Rectal smooth muscle tissue (tissue), 1 donor: Measurements from ENCODE around the gene RNF4.

Experiments used
- H3K27ac ChIP-seq: one replicate; pipeline ENCODE4 v1.7.0; 2013; ENCODE audit warnings: low read depth, low read length, inconsistent platforms
- H3K27me3 ChIP-seq: one replicate; pipeline ENCODE4 v1.7.0; 2013; ENCODE audit warnings: low read length; ENCODE audit not compliant: control insufficient read depth, insufficient read depth
- H3K36me3 ChIP-seq: one replicate; pipeline ENCODE4 v1.7.0; 2013; ENCODE audit warnings: low read length; ENCODE audit not compliant: control insufficient read depth, insufficient read depth
- H3K4me1 ChIP-seq: one replicate; pipeline ENCODE4 v1.7.0; 2013; ENCODE audit warnings: low read length; ENCODE audit not compliant: control insufficient read depth, insufficient read depth
- H3K4me3 ChIP-seq: one replicate; pipeline ENCODE4 v1.7.0; 2013; ENCODE audit warnings: low read length
- H3K9ac ChIP-seq: one replicate; pipeline ENCODE4 v1.7.0; 2013; ENCODE audit warnings: low read length

RNF4 gene

DNA sequence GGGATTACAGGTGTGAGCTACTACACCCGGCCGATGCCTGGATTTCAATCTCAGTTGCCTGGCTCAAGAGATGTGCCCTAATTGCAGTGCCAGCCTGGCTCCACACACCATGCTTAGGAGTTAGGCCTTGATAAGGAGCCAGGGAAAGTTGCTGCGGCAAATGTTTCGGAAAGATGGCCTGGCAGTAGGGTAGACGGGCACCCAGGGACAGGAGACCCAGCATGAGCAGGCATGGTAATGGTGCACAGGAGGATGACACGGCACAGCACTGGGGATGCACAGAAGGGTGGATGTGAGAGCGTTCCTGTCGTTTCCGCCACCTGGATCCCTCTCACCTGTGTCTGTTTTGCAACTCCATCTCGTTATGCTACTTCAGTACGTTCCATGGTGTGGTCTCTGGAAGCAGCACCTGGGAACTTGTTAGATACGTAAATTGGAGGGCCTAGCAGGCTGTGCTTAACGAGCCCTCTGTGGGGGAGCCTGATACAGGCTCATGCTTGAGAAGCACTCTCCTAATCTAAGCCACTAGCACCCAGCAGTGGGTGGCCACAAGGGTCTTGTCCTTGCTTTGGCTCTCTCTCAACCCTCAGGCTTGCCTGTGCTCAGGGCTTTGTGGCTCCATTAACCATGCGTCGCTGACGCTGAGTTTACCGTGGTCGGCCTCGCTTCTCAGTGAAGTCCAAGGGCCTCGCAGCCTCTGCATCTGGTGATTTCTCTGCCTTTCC lies 20.3 kb downstream of the RNF4 start:
- Histone ChIP-seq H3K4me3 (no peak overlapping the region), H3K27me3 (no peaks in the 10 kb centered on the region), H3K36me3 (peaks cover 18% of the 10 kb centered on the region), H3K9ac (no peak overlapping the region), H3K4me1 (peaks cover 4% of the 10 kb centered on the region), H3K27ac (no peak overlapping the region)

DNA sequence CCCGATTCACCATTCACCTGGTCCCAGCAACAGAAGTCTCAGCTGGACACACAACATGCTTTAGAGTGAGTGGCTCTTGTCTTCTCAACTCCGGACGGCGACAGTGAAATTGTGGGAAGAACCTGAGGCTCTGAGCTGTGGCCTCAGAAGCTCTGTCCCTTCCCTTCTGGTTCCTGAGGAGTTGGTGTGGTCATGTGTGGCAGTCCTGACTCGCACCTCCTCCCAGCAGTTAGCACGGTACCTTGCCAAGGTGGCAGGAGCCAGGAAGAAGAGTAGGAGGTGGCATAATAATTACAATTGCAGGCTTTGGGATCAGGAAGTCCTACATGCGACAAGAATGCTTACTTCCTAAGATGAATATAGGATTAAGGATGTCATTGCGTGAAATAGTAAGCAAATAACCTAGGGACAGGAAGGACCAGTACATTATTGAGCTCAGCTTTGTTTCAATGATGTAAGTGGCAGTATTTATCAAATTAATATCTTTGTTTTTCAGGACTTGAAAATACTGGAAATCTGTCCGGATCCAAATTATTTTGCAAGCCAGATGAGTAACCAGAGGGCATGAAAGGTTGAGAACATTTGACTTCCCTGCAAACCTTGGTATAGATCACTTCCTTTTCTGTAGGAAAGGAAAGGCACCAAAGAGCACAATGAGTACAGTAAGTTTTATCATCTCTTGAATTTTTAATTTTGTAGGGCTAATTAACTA lies 21.1 kb downstream of the RNF4 start:
- Histone ChIP-seq H3K4me3 (no peak overlapping the region), H3K9ac (no peak overlapping the region), H3K27ac (no peak overlapping the region), H3K27me3 (no peaks in the 10 kb centered on the region), H3K4me1 (no peaks in the 10 kb centered on the region), H3K36me3 (peaks cover 18% of the 10 kb centered on the region)

DNA sequence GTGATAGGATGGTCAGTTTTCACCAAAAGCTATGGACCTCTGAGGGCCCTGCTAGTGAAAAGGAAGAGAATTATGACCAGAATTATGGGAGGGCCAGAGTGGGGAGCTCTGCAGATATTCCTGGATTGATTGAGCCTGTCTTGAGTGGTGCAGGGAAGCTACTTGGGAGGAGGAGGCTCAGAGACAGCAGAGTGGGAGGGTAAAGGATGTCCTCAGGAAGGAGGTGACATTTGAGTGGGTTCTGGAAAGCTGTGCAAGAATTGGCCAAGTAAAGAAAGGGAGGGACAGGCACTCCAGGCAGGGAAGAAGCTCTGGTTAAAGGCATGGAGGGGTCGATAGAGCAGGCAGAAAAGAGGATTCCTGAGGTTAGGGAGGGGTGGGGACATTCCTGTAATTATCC lies 24.1 kb downstream of the RNF4 start:
- H3K36me3 ChIP-seq: peaks cover 21% of the 10 kb centered on the region
- H3K9ac ChIP-seq: no peak overlapping the region
- H3K27me3 ChIP-seq: no peaks in the 10 kb centered on the region
- H3K27ac ChIP-seq: no peak overlapping the region
- H3K4me1 ChIP-seq: no peaks in the 10 kb centered on the region
- no peak overlapping the region for H3K4me3 ChIP-seq

DNA sequence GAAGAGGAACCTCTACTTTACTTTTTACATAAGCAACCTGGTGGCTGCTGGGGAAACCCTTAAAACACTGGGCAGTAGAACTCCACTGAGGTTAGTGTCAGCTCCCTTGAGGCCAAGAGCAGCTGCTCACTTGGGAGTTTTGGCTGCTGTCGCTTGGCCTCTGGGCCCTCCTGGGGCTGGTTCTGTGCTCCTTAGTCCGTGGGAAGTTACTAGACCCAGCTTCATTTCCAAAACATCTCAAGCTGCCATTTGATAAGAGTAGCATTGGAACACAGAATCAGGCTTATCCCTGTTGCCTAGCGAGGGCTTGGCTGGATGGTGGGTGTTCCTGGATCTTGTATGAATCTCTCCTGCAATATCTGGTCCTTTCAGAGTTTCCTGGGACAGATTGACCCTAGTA lies 26.1 kb downstream of the RNF4 start:
- no peaks in the 10 kb centered on the region for H3K27me3 ChIP-seq
- peaks cover 21% of the 10 kb centered on the region for H3K36me3 ChIP-seq
- H3K9ac ChIP-seq: no peak overlapping the region
- no peak overlapping the region for H3K27ac ChIP-seq
- H3K4me3 ChIP-seq: no peak overlapping the region
- no peaks in the 10 kb centered on the region for H3K4me1 ChIP-seq

DNA sequence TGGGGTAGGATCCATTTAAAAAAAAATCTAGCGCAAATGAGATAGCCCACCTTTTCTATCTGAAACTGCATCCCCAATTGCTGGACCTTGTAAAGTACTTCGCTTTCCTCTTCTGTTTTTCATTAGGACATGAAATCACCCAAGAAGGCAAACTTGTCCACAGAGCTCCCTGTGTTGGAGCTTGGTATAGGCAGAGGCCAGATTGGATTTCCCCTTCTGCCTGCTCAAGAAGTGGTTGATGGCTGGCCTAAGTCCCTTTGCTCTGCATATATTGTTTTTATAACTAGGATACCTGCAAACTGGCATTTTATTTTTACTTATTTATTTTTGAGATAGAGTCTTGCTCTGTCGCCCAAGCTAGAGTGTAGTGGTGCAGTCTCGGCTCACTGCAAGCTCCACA lies 28.4 kb downstream of the RNF4 start:
- Histone ChIP-seq H3K27me3 (no peaks in the 10 kb centered on the region), H3K36me3 (peaks cover 32% of the 10 kb centered on the region), H3K4me1 (no peaks in the 10 kb centered on the region), H3K27ac (no peak overlapping the region), H3K4me3 (no peak overlapping the region), H3K9ac (no peak overlapping the region)

DNA sequence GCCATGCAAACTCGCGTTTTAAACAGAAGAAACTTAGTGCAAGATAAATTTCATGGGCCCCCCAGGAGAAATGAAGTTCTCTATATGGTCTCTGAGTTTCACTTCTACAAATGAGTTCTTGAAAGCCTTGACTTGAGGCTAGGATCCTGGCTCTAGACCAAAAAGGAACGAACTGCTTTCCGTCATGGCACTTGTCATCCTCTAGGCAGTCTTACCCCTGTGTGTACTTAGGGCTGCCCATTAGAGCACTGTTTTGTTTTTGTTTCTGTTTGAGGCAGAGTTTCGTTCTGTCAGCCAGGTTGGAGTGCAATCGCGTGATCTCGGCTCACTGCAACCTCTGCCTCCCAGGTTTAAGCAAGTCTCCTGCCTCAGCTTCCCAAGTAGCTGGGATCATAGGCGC lies 29.0 kb downstream of the RNF4 start:
- Histone ChIP-seq H3K27me3 (no peaks in the 10 kb centered on the region), H3K9ac (no peak overlapping the region), H3K4me3 (no peak overlapping the region), H3K27ac (no peak overlapping the region), H3K4me1 (no peaks in the 10 kb centered on the region), H3K36me3 (peaks cover 26% of the 10 kb centered on the region)

DNA sequence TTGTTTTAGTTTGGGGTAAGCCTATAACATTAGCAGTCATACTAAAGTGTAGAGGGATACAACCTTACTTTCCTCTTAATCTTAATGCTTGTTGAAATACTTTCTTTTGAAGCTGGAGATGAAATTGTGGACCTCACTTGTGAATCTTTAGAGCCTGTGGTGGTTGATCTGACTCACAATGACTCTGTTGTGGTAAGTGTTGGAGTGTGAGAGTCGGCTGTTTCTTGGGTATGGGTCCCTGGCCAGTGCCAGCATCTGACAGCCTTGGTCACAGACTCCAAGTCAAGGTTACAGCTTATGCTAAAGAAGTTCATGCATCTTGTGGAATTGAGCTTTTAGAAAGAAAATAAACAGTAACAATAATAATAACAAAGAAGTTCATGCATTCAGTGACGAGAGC lies 31.6 kb downstream of the RNF4 start:
- Histone ChIP-seq H3K27ac (no peak overlapping the region), H3K27me3 (no peaks in the 10 kb centered on the region), H3K36me3 (peaks cover 25% of the 10 kb centered on the region), H3K4me3 (no peak overlapping the region), H3K9ac (no peak overlapping the region), H3K4me1 (no peaks in the 10 kb centered on the region)

DNA sequence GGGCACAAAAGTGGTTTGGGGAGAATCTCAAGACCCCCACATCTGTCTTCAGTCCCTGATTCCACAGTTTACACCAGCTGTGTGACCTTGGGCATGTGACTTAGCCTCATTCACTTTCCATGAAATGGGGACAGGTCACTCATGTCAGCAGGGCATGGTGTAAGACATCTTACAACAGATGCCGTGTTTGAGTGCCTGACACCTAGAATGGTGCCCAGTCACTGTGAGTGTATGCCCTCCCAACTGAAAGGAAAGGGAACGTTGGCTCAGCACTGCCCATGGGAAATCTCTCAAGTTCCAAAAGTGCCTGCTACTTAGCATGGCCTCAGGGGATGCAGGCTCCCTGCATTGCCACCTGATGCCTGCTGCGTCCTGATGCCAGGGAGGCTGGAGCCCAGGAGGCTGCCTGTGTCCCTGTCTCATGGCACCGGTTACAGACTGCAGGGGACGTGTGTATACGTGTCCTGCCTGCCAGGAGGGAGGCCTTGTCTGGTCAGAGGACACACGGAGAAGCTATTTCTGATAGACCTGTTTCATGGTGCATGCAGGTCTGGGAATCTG lies 32.2 kb downstream of the RNF4 start:
- Histone ChIP-seq H3K4me1 (no peaks in the 10 kb centered on the region), H3K27ac (no peak overlapping the region), H3K4me3 (no peak overlapping the region), H3K36me3 (peaks cover 25% of the 10 kb centered on the region), H3K27me3 (no peaks in the 10 kb centered on the region), H3K9ac (no peak overlapping the region)

DNA sequence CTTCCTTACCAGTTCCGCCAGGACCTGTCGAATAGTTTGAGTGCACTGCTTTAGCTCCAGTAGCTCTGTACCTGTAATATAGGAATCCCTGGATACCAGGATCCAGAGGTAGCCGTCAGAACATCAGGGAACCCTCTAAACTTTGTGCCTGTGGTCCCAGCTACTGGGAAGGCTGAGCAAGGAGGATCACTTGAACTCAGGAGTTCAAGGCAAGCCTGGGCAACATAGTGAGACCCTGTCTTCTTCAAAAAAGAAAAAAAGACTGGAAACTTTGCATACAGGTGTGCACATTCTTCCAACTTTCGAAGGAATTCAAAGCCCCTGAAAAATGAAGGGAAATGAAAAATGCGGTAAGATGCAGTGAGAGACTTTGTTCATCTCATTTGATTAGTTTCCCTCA lies 34.9 kb downstream of the RNF4 start:
- H3K36me3 ChIP-seq: peaks cover 23% of the 10 kb centered on the region

DNA sequence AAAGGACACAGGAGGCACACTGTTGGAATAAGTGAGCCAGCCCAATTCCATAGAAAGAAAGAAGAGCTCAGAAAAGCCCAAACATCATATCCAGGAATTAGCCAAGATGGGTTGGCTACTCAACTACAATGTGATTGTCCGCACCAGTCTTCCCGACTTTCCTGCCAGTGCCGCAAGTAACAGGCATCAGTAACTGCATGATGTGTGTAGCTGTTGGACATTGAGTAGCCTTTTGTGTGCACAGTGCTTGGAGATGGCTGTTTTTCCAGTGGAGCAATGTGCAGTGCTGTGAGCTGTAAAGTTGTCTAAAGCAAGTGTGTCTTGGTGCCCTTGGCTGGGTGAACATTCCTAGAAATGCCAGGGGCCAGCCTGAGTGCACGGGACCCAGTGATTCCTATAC lies 38.4 kb downstream of the RNF4 start:
- H3K27ac ChIP-seq: no peak overlapping the region
- H3K36me3 ChIP-seq: peaks cover 18% of the 10 kb centered on the region
- no peak overlapping the region for H3K4me3 ChIP-seq
- H3K9ac ChIP-seq: no peak overlapping the region
- no peaks in the 10 kb centered on the region for H3K4me1 ChIP-seq
- H3K27me3 ChIP-seq: no peaks in the 10 kb centered on the region

More for the DNA sequence above, 34.9 kb downstream of the RNF4 start:
- H3K9ac ChIP-seq: no peak overlapping the region
- H3K4me3 ChIP-seq: no peak overlapping the region
- no peak overlapping the region for H3K27ac ChIP-seq
- no peaks in the 10 kb centered on the region for H3K27me3 ChIP-seq
- no peaks in the 10 kb centered on the region for H3K4me1 ChIP-seq

DNA sequence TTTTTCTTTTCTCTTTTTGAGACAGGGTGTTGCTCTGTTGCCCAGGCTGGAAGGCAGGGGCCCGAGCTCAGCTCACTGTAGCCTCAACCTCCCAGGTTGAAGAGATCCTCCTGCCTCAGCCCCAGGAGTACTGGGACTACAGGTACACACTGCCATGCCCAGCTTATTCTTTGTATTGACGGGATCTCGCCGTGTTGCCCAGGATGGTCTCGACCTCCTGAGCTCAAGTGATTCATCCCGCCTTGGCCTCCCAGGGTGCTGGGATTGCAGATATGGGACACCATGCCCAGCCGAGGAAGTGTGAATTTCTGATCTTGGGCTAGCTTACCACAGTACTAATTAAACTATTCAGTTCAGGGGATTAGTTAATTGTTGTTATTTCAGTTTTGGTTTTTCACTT lies 38.9 kb downstream of the RNF4 start:
- no peak overlapping the region for H3K27ac ChIP-seq
- no peaks in the 10 kb centered on the region for H3K4me1 ChIP-seq
- no peak overlapping the region for H3K4me3 ChIP-seq
- peaks cover 24% of the 10 kb centered on the region for H3K36me3 ChIP-seq
- H3K9ac ChIP-seq: no peak overlapping the region
- no peaks in the 10 kb centered on the region for H3K27me3 ChIP-seq

DNA sequence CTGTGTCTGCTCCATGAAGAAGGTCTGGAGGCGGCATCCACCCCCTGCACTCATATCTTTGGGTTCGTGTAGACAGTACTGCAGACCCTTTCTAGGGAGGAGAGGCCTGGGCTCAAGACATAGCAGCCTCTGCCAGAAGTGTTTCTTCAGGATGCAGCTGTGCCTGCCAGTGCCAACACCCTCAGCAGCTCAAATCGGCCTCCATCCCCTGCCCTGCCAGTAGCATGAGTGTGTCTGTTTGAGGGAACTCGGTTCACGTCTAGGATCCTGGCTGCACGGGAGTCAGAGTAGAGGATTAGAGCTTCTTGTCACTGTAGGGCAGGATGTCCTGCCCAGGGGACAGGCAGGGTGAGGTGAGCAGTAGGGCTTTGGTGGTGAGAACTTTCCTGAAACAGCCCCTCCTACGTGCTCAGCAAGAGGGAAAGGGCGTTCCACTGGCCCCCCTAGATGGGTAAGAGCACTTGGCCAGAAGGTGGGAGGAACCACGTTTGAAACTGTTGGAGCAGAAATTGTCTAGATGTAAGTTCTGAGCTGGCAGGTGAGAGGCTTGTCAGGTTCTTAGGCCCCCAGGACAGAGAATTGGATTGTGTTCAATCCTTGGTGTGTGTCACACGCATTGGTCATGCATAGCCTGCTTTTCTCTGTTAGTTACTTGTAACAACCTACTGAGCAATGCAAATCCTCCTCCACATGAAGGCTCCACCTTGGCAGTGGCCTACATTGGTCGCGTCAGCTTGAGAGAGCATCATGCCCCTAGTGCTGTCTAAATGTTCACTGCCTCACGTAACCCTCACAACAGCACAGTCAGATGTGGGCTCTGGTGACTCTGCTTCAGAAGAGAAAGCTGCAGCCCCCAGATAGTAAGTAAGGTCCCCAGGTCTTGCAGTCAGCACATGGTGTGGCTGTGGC lies 41.7 kb downstream of the RNF4 start:
- H3K4me1 ChIP-seq: no peaks in the 10 kb centered on the region
- H3K4me3 ChIP-seq: no peak overlapping the region
- no peak overlapping the region for H3K9ac ChIP-seq
- no peaks in the 10 kb centered on the region for H3K27me3 ChIP-seq
- no peak overlapping the region for H3K27ac ChIP-seq
- peaks cover 33% of the 10 kb centered on the region for H3K36me3 ChIP-seq
